H1 (cell line): ENCODE measurements around the gene COX6A2.

ENCODE experiments used
- CEBPB ChIP-seq: IDR thresholded peaks from 2 replicates; pipeline ENCODE4 v1.6.1; 2012; ENCODE audit warnings: low read depth, low read length
- CREB1 ChIP-seq: IDR thresholded peaks from 2 replicates; pipeline ENCODE4 v1.6.1; 2012; ENCODE audit warnings: inconsistent platforms
- EGR1 ChIP-seq: IDR thresholded peaks from 2 replicates; pipeline ENCODE4 v1.6.1; 2011; ENCODE audit warnings: low read depth, low read length, borderline replicate concordance
- EP300 ChIP-seq, 2 experiments: IDR thresholded peaks; 1 replicate in 1 of 2; 2 replicates in 1 of 2; pipeline ENCODE4 v1.6.1; 2011 to 2012; ENCODE audit warnings: low read depth in 2 of 2, low read length in 2 of 2, mild to moderate bottlenecking in 2 of 2, borderline replicate concordance in 1 of 2, inconsistent platforms in 1 of 2, moderate library complexity in 1 of 2
- EZH2 ChIP-seq: fragments of 200-600 bp; sonication (generic); IDR thresholded peaks from 2 replicates; pipeline ENCODE4 v1.7.1; 2012; ENCODE audit warnings: low read depth, mild to moderate bottlenecking, moderate library complexity, low read length, inconsistent platforms; ENCODE audit not compliant: severe bottlenecking
- JUND ChIP-seq: IDR thresholded peaks from 2 replicates; pipeline ENCODE4 v1.6.1; 2011; ENCODE audit warnings: mild to moderate bottlenecking, improper control_type of control experiment, low read length
- POLR2AphosphoS5 ChIP-seq: IDR thresholded peaks from 2 replicates; pipeline ENCODE4 v1.6.1; 2011; ENCODE audit warnings: low read depth, low read length
- SRF ChIP-seq: IDR thresholded peaks from 2 replicates; pipeline ENCODE4 v1.6.1; 2011; ENCODE audit warnings: mild to moderate bottlenecking, low read depth, low read length, moderate library complexity
- TAF1 ChIP-seq: IDR thresholded peaks from 2 replicates; pipeline ENCODE4 v1.6.1; 2011; ENCODE audit warnings: mild to moderate bottlenecking, low read depth, low read length
- YY1 ChIP-seq: IDR thresholded peaks from 2 replicates; pipeline ENCODE4 v1.6.1; 2011; ENCODE audit warnings: low read depth, mild to moderate bottlenecking, low read length
- TF ChIP-seq, protein P1 (sequence below): IDR thresholded peaks from 2 replicates; pipeline ENCODE4 v1.6.1; 2012; ENCODE audit warnings: low read length, inconsistent platforms
- TF ChIP-seq, protein P2 (sequence below), 3 experiments: IDR thresholded peaks; 1 replicate in 2 of 3; 2 replicates in 1 of 3; pipeline versions ENCODE4 v1.5.1 to v1.6.1; 2011; ENCODE audit warnings: low read length in 3 of 3, mild to moderate bottlenecking in 3 of 3, inconsistent platforms in 2 of 3, low read depth in 1 of 3, moderate library complexity in 1 of 3; ENCODE audit not compliant: insufficient read depth in 1 of 3; ENCODE audit errors: control extremely low read depth in 1 of 3

DNA sequence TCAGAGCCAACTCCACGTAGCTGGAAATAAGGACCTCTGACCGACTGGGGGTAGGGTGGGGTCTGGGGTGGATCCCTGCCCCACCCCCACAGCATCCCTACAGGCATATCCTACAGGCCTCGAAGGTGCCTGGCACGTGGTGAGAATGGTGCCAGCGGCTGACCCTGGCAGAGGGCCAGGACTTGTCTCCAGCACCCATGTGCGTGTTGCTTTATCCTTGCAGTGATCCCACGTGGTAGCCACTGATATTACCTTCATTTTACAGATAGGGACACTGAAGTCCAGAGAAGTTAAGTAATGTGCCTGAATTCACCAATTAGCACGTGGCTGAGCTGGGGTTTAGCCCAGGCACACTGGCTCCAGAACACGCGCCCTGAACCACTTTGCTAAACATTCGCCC lies 26.7 kb downstream of the COX6A2 start:
- TF ChIP-seq, protein P1, sequence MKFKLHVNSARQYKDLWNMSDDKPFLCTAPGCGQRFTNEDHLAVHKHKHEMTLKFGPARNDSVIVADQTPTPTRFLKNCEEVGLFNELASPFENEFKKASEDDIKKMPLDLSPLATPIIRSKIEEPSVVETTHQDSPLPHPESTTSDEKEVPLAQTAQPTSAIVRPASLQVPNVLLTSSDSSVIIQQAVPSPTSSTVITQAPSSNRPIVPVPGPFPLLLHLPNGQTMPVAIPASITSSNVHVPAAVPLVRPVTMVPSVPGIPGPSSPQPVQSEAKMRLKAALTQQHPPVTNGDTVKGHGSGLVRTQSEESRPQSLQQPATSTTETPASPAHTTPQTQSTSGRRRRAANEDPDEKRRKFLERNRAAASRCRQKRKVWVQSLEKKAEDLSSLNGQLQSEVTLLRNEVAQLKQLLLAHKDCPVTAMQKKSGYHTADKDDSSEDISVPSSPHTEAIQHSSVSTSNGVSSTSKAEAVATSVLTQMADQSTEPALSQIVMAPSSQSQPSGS, result no peak
- TF ChIP-seq JUND (no peak), POLR2AphosphoS5 (no peak), TAF1 (no peak), SRF (no peak), EZH2 (no peak), CREB1 (no peak), CEBPB (no peak), EP300 (IDR thresholded peaks at IDR 0.05; ENCODE audit: borderline replicate concordance in 1 of 2, low read depth in 2 of 2, low read length in 2 of 2) (no peak), EGR1 (no peak), YY1 (no peak)
- TF ChIP-seq, protein P2, sequence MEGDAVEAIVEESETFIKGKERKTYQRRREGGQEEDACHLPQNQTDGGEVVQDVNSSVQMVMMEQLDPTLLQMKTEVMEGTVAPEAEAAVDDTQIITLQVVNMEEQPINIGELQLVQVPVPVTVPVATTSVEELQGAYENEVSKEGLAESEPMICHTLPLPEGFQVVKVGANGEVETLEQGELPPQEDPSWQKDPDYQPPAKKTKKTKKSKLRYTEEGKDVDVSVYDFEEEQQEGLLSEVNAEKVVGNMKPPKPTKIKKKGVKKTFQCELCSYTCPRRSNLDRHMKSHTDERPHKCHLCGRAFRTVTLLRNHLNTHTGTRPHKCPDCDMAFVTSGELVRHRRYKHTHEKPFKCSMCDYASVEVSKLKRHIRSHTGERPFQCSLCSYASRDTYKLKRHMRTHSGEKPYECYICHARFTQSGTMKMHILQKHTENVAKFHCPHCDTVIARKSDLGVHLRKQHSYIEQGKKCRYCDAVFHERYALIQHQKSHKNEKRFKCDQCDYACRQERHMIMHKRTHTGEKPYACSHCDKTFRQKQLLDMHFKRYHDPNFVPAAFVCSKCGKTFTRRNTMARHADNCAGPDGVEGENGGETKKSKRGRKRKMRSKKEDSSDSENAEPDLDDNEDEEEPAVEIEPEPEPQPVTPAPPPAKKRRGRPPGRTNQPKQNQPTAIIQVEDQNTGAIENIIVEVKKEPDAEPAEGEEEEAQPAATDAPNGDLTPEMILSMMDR (IDR thresholded peaks at IDR 0.05; ENCODE audit: control extremely low read depth in 1 of 3, insufficient read depth in 1 of 3, low read depth in 1 of 3, low read length in 3 of 3), result no peak
